Measurements from ENCODE around the gene ZGPAT.

- TF ChIP-seq NCOA2 (CRISPR knock-in tag; IDR thresholded peaks at IDR 0.05): no peak
- TF ChIP-seq MXI1 (IDR thresholded peaks at IDR 0.05; ENCODE audit: borderline replicate concordance, low read depth, low read length): no peak
- TF ChIP-seq CTCF (CRISPR knock-in tag; IDR thresholded peaks at IDR 0.05): no peak
- no peak for TF ChIP-seq AFF4 (CRISPR knock-in tag; IDR thresholded peaks at IDR 0.05)
- no peak for TF ChIP-seq ZSCAN20 (CRISPR knock-in tag; IDR thresholded peaks at IDR 0.05; ENCODE audit: borderline replicate concordance)
- no peak for TF ChIP-seq ZNF235 (CRISPR knock-in tag; IDR thresholded peaks at IDR 0.05; ENCODE audit: borderline replicate concordance)
- no peak; the same call in 1 of the 2 replicates for TF ChIP-seq ZNF687 (CRISPR knock-in tag; IDR thresholded peaks at IDR 0.05)
- TF ChIP-seq POLR2AphosphoS5 (IDR thresholded peaks at IDR 0.05; ENCODE audit: low read depth, low read length): 0 out of 2 replicates have a peak, but pooled peaks have one; percentile 1
- no peak for TF ChIP-seq NFATC3 (CRISPR knock-in tag; IDR thresholded peaks at IDR 0.05)
- no peak for TF ChIP-seq EZH2 (conservative IDR thresholded peaks at IDR 0.05; ENCODE audit: low read depth, low read length)
- no peak for TF ChIP-seq ZBTB33 (CRISPR knock-in tag; IDR thresholded peaks at IDR 0.05)
- TF ChIP-seq HDAC2 (CRISPR knock-in tag; IDR thresholded peaks at IDR 0.05): no peak
- peak; percentile 66; the same call in 1 of the 2 replicates for TF ChIP-seq NRL (CRISPR knock-in tag; IDR thresholded peaks at IDR 0.05; ENCODE audit: borderline replicate concordance)
Measured at GRCh38 chr20:63703471-63703975, 4.3 kb upstream of the ZGPAT start.
